Measurements from ENCODE around the gene RAI14. TPM values are rescaled to one million over a fixed set of nuclear protein-coding genes. Genes with fewer than 3 reads are reported as not detected.

The RAI14 gene
- total and polyA plus RNA-seq, 2 donors (not counting 3 experiments of a cell fraction or from before 2014, with no cell fraction given), result 114 to 369 TPM

GRCh38 chr5:34616651-34617050 lies 39.5 kb upstream of the RAI14 start:
- H3K79me2 ChIP-seq (ENCODE audit: control insufficient read depth, insufficient read depth, low read length), result no peaks in the 10 kb centered on the region
- H3K9me3 ChIP-seq (replicated peaks; ENCODE audit: control insufficient read depth, insufficient read depth, low read length), result no peaks in the 10 kb centered on the region
- no peak overlapping the region for H3K9ac ChIP-seq (replicated peaks; ENCODE audit: extremely low read depth, insufficient read depth, low read length)
- H3K4me3 ChIP-seq (replicated peaks in 1 of 3; ENCODE audit: insufficient read depth in 1 of 3, low read depth in 1 of 3, low read length in 3 of 3), result no peak overlapping the region
- no peak for FAIRE-seq
- ChIA-PET POLR2A (no interaction called here), CTCF (interaction anchor here (1.1 to 1.2 kb wide), 2 partner anchors 14 to 39 kb away, joined by 3 read pairs; no protein-coding TSS in a partner anchor)
- no peak overlapping the region for H2AFZ ChIP-seq (ENCODE audit: low read depth, low read length)
- no TSS peak for BruUV-seq (replicated peaks)
- TF ChIP-seq MYC (IDR thresholded peaks at IDR 0.05; ENCODE audit: low read depth, low read length) (no peak), POLR2A (IDR thresholded peaks at IDR 0.05; ENCODE audit: low read depth, low read length) (no peak), JUN (IDR thresholded peaks at IDR 0.05; ENCODE audit: borderline replicate concordance, insufficient read depth, insufficient read length, low read depth) (no peak), GATA2 (IDR thresholded peaks at IDR 0.05; ENCODE audit: insufficient read depth, insufficient read length, low read depth, low read length) (no peak), POLR2AphosphoS5 (IDR thresholded peaks at IDR 0.05; ENCODE audit: insufficient read depth, low read depth, low read length) (no peak), FOS (IDR thresholded peaks at IDR 0.05; ENCODE audit: borderline replicate concordance, insufficient read depth, low read length) (no peak), CTCF (IDR thresholded peaks at IDR 0.05; ENCODE audit: extremely low read depth in 1 of 2, insufficient read depth in 1 of 2, low read depth in 1 of 2, low read length in 2 of 2) (no peak), MAX (IDR thresholded peaks at IDR 0.05; ENCODE audit: insufficient read depth, insufficient read length) (no peak), EZH2 (IDR thresholded peaks at IDR 0.05; ENCODE audit: borderline replicate concordance, low read depth, low read length, severe bottlenecking) (no peak)
- H3K4me2 ChIP-seq (ENCODE audit: insufficient read depth, low read length), result no peak overlapping the region
- no peak overlapping the region for H3K27ac ChIP-seq (ENCODE audit: insufficient read depth, low read depth, low read length)
- no peaks in the 10 kb centered on the region for H3K27me3 ChIP-seq (ENCODE audit: control insufficient read depth in 2 of 2, insufficient read depth in 2 of 2, low read length in 2 of 2)
- no peaks in the 10 kb centered on the region for H3K9me1 ChIP-seq (replicated peaks; ENCODE audit: control insufficient read depth, extremely low read depth, insufficient read depth, low read length)
- dilution Hi-C loops (cut with MboI; ENCODE audit: extremely low pct_ligation_motif_present, low sequenced_read_pairs) (no loop called here), intact Hi-C loops (cut with micrococcal nuclease) (no loop called here)
- no peak for DNase-seq (ENCODE audit: low read depth, low spot score)
- no peaks in the 10 kb centered on the region for H3K36me3 ChIP-seq (ENCODE audit: control insufficient read depth in 2 of 2, extremely low read depth in 1 of 2, insufficient read depth in 2 of 2, low read length in 2 of 2)
- H4K20me1 ChIP-seq (replicated peaks; ENCODE audit: control insufficient read depth, extremely low read depth, insufficient read depth, low read length), result no peaks in the 10 kb centered on the region
- H3K4me1 ChIP-seq (ENCODE audit: control insufficient read depth, extremely low read depth, insufficient read depth, low read length), result peaks cover 12% of the 10 kb centered on the region

All from endothelial cell of umbilical vein (primary cell).